KBM-7 (cell line): Measurements from ENCODE around the gene FMNL2.

Source experiments
- DNase-seq: peaks from one replicate; pipeline ENCODE4 v3.0.0-alpha.2; 2015
- in situ Hi-C: fragments of 300-500 bp; cut with MboI; formaldehyde crosslinking; loops from 2 replicates; pipeline ENCODE4 v1.14.3; 2020; ENCODE audit warnings: low sequenced_read_pairs, low pct_unique_long_range_greater_than_20kb, mixed read lengths

FMNL2 gene

DNA sequence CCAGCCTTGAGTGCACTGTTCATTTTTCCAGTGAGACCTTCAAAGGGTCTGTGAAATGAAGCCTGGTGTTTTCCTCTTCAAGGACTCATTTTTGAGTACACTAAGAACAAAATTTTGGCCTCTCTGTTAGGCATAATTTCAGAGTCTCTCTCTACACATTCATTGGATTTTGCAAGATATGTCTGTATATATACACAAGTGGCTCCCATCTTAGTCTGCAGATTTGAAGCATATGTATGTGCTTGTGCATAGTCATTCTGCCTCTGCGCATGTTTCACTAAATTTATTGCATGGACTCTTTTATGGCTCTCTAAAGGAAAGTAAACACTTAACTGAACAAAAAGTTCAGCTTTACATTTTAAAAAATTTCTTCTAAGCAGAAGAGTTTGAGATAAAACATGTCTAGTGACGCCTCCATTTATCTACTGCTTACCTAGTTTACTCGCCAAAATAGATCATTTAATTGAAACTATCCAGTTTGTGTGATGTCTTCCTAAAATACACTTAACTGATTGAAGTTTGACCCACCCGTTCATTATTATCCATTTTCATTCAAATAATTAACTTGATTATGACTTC is 145.9 kb downstream of the FMNL2 start:
- in situ Hi-C loops = no loop called here
- no peak for DNase-seq

DNA sequence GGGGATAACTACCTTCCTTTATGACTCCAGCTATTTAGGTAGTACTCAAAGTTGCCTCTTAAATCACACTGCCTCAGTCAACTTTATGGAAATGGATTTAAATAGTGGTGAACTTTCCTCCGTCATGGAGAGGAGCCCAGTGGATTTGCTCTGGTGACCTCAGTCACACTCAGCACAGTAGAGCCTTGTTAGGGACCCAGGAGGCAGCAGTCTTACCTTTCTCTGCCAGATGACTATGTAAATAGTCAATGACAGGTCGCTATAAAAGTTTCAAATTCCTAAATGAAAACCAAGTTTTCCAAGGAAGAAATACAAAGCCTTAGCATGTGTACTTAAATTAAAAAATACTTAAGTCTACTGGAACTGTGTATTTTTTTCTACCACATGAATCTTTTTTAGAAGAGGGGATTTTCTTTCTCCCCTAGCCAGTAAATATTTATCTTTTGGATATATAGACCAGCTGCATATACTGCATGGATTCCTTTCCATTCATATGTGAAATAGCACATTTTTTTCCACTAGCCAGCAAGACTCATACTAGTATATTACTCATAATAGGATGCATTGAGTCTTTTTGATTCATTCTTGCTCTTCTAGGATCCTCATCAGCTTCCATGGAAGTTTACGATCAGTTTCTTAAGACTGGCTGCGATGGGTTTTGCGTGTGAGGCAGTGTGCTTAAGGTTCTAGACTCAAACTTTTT is 147.1 kb downstream of the FMNL2 start:
- in situ Hi-C loops = no loop called here
- no peak for DNase-seq

DNA sequence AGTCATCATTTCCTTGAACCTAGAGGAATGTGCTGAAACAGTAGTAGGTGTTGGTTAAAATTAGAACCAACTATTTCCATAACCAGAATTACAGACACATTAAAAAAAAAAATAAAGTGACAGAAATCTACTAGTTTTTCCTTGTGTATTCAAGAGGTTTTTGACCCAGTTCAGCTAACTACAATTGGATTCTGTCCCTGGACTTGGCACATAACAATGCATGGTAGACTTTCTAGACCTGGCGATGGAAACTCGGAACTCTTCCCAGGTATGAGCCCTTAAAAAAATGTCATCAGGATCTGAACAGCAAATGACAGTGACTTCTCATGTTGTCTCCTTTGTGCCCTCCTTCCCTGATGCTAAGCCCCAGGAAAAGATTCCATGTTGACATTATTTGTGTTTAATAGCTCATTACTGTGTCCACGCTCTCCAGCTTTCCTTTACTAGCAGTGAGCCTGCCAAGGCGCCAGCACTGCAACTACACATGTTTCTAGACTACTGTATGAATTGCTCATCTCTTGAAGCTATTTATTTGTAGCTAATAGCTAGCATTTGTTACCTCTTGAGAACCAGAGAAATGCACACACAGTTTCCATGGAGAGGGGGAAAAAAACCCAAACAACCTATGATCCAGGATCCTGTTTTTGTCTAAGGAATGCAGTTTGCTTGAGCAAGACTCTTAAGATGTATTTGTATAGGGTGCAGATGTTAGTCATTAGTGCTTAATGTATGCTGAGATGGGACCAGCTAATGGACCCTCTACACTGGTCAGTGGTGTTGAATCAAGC is 148.5 kb downstream of the FMNL2 start:
- in situ Hi-C loops = no loop called here
- DNase-seq = no peak

DNA sequence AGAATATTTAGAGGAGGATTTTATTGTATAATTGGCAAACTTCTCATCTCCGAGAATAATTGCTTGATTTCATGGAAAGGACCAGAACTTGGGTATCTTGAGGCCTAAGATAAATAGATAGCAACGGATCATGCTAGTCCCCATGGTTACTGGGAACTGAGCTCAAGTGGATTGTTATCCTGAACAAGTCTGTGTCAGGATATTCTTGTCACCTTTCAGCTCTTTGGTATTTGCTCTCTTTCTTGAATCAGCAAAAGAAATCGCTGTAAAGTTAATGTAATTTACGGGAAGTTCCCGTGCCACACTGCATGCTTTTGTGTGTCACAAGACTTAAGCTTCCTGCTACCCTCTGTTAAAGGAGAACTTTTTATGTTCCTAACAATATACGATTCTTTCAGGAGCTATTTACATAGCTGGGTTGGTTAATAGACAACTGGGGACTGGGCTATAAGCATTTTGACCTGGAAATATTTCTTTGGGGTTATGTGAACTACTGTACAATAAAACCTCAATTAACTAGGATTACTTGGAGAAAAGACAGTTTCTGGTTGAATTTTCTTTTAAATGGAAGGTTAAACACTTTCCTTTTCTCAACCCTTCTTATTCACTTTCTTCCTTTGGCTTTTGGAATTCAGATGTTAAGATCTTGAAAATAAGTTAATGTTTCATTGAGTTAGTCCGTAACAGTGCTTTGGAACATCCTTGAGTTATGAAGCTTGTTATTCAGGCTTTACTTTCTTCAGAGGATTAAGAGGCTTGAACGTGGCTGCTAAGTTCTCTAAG is 151.2 kb downstream of the FMNL2 start:
- DNase-seq = no peak
- in situ Hi-C loops = no loop called here

DNA sequence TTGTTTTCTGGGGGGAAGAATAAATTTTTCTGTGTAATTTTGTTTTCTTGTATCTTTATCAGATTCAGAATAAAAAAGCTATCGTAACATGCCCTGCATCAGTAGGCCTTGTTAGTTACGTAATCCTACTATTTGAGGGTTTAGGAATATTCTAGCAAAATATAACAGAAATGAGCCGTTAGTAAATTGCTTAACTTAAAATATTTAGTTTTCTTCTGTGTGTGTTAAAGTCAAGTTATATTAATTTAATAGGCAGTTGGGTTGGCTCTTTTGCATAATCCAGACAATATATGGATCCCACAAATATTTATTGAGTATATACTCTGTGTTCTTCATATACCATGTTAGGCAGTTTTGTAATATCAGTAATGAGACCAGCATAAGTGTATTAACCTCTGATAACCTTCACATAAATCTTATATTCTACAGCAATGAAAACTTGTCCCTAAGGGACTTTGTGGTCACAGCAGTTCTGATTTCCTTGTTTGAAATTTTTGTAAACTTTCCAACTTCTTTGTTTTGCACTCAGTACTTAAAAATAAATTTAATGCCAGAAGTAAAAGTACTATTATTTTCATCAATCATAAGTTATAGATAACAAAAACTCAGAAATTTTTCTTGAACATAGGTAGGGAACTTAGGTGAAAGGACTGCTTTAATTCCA is 151.9 kb downstream of the FMNL2 start:
- no peak for DNase-seq
- in situ Hi-C loops = no loop called here

DNA sequence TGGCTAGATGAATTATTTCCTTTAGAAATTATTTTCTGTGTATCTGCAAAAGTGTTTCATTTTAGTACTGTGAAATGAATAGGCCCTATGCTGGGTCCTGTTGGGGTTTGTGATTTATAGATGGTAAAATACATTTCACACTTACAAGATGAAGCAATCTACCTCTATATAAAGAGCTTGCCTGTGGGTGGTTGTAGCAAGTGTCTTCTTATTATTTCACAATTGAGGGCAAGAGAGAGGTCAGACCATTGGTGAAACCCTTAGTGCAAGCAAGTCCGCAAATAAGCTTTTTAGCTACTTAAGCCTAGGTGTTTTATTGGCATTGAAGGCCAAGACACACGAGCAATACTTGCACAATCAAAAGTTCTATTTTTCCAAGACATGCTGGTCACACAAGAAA is 153.1 kb downstream of the FMNL2 start:
- no peak for DNase-seq
- in situ Hi-C loops = no loop called here

DNA sequence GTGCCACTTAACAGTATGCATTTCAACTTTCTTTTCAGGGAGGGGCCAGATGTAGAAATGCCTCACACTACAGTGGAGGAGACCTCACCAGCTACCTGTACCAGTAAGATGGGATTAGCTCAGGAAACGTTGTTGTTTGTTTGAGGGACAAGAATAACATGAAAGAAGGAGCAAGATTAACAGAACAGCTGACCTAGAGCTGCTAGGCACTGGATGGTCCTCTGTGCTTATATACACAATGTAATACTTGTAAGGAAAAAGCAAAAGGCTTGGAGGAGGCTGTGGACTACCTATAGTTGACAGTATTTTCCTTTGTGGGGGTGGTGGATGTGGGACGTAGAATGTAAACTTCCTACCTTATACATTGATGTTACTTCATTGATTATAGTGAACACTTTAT is 154.4 kb downstream of the FMNL2 start:
- DNase-seq = no peak
- in situ Hi-C loops = no loop called here

DNA sequence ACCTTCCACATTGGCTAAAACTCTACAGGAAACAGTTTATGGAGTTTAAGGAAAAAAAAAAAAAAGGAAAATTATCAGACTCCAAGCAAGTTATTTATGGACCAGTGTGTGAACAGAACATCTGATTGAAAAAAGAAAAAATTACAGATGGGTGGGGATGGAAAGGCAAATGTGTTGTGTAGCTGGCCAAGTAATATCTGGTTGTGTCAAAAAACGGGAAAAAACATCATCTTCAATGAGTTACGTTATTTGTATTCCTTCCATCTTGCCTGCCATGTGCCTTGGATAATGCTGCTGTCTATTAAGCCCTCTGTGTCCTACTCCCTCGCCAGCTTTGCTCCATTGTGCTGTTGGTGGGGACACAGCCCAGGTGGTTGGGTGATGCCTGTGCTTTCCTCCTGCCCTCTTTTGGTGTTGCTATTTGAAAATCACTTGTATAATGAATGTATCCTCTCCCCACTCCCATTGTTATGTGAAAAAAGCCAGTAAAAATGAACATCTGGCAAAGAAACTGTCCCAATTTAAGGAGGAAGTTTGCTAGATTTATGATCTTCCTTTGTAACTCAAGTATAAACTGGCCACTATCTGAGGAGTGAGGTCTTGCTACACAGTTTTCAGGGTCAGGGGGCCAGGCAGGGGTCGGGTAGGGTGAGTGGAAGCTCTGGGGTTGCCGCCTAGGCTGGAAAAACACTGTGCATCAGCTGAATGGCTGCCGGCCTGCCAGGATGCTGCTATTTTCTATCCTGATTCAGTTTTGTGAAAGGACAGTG is 155.9 kb downstream of the FMNL2 start:
- peak; percentile 57 for DNase-seq
- in situ Hi-C loops = no loop called here

DNA sequence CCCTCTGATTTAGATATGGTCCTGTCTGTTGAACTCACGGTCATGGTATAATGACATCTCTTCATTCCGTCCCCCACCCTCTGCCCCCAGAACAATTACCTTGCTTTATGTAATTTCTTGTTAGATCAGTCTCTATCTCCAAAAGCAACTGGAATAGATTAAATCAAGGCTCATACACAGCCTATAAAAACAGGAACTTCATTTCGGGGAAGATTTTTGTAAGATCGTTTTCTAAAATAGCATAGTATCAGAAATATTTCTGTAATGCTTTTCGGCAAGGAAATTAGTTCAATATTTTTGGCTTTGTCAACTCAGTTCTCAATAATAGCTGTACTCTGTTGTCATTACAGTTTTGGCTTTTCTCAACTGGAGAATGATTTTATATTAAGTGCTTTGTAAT is 157.2 kb downstream of the FMNL2 start:
- peak; percentile 25 for DNase-seq
- in situ Hi-C loops = no loop called here

DNA sequence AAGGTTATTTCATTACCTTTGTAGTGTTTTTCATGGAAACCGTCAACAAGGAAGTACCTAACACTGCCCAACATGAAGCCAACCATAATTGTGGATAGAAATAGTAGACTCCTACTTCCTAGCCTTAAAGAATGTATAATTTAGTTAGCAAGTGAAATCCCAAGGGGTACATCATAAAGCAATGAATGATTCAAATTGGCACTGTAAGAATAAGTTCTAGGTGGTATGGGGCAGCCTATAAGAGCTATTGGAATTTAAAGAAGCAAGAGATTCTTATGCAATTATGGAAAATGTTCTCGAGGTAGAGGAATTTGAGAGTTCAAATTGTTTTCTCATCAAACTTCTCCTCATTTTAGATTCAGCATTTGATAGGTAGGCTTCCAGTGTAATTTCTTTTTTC is 157.9 kb downstream of the FMNL2 start:
- DNase-seq = no peak
- in situ Hi-C loops = no loop called here

DNA sequence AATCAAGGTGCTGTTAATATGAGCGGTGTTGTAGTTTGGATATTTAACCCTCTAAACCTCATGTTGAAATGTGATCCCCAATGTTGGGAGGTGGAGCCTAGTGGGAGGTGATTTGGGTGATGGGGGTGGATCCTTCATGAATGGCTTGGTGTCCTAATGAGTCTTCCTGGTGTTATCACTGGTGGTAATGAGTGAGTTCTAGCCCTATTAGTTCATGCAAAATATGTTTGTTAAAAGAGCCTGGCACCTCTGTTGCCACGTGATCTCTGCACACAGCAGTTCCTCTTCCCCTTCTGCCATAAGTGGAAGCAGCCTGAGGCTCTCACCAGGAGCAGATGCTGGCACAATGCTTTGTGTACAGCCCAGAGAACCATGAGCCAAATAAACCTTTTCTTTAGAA is 158.4 kb downstream of the FMNL2 start:
- in situ Hi-C loops = no loop called here
- DNase-seq = no peak

DNA sequence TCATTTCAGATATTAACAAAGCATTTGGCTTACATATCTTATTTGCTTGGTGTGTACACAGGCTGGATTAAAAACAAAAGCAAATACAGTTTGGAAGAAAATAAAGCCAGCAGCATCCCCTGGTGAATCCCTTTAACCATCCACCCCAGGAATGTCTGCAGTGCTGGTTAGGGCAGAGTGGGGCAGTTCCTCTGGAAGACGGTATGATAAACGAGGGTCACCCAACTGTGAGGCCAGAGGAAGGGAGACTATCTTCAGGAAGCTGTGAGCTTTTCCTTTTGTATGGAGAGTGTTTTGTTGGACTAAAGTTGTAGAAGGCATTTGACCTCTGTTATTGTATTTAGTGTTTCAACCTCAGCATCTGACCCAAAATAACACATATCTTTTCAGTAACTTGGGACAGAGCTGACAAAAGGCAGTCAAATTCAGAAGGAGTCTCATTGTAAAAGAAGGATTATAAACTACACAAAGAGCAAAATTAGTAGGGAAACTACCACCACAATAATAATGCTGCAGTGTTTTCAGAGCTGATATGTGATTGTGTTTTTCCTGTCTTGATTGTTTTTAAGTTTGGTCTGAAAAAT is 159.1 kb downstream of the FMNL2 start:
- DNase-seq = no peak
- in situ Hi-C loops = no loop called here

DNA sequence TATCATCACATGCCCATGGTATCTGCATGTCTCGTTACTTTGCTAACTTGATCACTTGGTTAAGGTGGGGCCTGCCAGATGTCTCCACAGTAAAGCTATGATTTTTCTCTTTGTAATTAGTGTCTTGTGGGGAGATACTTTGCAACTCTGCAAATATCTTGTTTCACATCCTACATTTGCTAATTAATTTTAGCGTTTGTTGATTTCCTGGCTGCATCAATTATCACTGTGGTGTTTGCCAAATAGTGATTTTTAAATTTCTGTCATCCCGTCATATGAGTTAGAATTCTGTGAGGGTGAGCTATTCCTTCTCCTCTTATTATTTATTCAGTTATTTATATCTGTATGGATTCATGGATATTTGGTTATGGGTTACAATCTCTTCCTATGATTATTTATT is 161.4 kb downstream of the FMNL2 start:
- in situ Hi-C loops = no loop called here

DNA sequence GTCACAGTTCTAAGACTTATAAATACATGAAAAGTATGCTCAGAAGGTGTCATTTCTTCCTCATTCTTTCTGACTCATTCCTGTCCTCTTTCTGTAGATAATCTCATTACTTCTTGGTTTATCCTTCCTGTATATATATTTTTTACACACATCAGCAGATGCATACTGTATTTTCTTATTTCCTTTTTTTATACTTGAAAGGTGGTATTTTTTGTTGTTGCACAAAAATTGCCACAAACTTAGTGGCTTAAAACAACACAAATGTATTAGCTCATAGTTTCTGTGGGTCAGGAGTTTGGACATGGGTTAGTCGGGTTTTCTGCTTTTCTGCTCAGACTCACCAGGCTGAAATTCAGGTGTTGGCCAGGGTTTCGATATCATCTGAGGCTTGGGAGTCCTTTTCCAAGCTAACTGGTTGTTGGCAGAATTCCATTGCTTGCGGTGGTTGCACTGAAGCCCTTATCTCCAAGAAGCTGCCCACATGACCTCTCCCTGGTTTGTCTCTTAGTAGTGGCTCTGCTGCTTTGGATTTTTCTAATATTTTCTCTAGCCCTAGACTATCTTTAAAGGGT is 162.6 kb downstream of the FMNL2 start:
- in situ Hi-C loops = no loop called here
- no peak for DNase-seq

More for the DNA sequence above, 161.4 kb downstream of the FMNL2 start:
- DNase-seq = no peak

DNA sequence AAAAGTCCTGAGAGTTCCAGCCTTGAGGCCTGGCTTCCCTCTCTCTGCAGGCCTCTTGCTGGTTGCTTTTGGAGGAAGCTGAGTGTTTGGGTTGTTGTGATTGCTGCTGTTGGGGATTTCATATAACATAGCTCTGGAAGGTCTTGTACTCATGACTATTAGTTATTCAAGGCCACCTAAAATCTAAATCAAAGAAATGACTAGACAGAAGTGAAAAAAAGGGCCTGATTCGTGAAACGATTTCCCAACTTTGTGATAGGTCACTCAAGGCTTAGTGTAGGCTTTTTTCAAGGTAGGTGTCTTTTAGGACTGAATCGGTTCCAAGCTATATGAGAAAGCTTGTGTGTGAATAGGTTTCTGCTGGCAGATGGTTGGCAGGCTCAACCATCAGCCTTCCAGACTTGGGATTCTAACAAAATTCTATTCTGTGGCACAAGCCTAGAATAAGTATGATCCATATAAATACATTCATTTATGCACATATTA is 164.4 kb downstream of the FMNL2 start:
- DNase-seq = no peak
- in situ Hi-C loops = no loop called here

DNA sequence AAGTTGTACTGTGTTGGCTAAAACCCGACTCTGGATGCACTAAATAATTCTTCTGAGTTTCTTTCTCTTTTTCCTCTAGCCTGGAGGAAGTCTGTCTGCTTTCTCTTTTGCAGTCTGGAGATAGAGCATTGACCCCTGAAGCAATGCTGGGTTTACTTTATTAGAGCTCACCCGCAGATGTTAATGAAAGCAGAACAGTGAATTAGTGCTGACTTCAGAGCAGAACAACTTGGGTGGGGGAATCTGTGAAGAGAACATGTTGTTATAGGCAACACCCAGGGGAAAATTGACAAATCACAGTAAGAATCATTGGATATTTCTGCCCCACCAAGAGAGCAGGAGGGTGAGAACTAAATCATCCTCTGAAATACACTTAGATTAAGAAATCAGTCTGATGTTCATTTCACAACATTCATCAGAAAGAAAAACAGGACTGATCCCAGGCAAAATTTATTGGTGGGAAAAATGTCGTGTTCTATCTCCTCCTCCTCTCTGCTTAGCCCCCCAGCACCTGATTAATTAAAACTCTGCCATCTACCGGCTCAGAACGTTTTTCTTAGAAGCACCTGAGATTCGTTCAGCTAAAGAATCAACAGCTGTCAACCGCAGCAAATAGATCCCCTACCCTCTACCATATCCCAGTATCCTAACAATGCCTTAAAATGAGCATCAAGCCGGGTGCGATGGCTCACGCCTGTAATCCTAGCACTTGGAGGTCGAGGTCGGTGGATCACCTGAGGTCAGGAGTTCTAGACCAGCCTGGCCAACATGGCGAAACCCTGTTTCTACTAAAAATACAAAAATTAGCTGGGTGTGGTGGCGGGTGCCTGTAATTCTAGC is 165.1 kb downstream of the FMNL2 start:
- in situ Hi-C loops = no loop called here
- no peak for DNase-seq

DNA sequence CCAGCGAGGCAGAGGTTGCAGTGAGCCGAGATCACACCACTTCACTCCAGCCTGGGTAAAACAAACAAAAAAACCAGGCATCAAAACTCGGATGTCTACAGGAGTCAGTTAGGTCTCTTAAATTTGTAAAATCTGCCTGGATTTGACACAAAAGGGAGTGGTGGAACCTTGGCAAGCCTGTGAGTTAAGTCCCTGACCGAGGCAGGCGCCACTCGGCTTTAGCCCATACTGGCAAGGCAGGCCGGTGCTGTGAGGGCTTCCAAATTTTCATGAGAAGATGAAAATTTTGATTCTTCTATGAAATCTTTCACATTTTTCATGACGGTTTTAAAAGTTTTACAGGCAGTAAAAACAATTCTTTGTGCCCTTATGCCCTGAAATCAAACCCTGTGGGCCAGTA is 165.8 kb downstream of the FMNL2 start:
- no peak for DNase-seq
- in situ Hi-C loops = no loop called here
